Mucosa of descending colon (tissue), 3 donors: ENCODE results near the gene CAPN7. TPM values are rescaled to one million over a fixed set of nuclear protein-coding genes. Genes with fewer than 3 reads are reported as not detected.

Experiments used
- ATAC-seq: fragments of 200-7000 bp; cut with Tn5 transposase; one replicate; pipeline ENCODE4 v1.9.1; 2020; ENCODE audit warnings: mild to moderate bottlenecking, moderate library complexity
- DNase-seq, 3 donors: peaks; one replicate each; pipeline ENCODE4 v3.0.0-alpha.2; 2020
- H3K36me3 ChIP-seq: fragments of 200-600 bp; one replicate; pipeline ENCODE4 v1.8.0; 2021; ENCODE audit warnings: low read depth, mild to moderate bottlenecking
- H3K4me1 ChIP-seq: fragments of 200-600 bp; one replicate; pipeline ENCODE4 v1.8.0; 2021; ENCODE audit warnings: low read depth, mild to moderate bottlenecking
- H3K4me3 ChIP-seq: fragments of 200-600 bp; one replicate; pipeline ENCODE4 v1.8.0; 2021; ENCODE audit warnings: mild to moderate bottlenecking
- H3K9me3 ChIP-seq: fragments of 200-600 bp; one replicate; pipeline ENCODE4 v1.8.0; 2021; ENCODE audit warnings: mild to moderate bottlenecking
- intact Hi-C, 2 donors: fragments of 100-400 bp; cut with DNase I in 1 of 2; cut with micrococcal nuclease in 1 of 2; formaldehyde crosslinking; loops; one replicate each; pipeline versions ENCODE4 v1.11.0 to v1.11.1; 2022; cut with DNase I, micrococcal nuclease
- total RNA-seq, 3 donors: library from RNA; stranded (reverse); fragmentation: NEBNext Ultra II Directional in 2 of 3; extraction: Animal tissue kit (Norgen Biotek cat#: 25700) in 2 of 3; gene quantifications; one replicate each; pipeline versions ENCODE4 v1.2.1 to v1.2.4, GENCODE V29; 2021 to 2023
- TF ChIP-seq, protein P1 (sequence below): fragments of 200-600 bp; IDR thresholded peaks from one replicate; pipeline ENCODE4 v1.8.0; 2022; ENCODE audit warnings: antibody characterized with exemption, mild to moderate bottlenecking
- donor health status: DM: no; HTN: no; CAD: no; lungs with moderate emphysema.
- donor health status: DM: no; HTN: no; CAD: no.
- donor health status: DM: no; HTN: yes; CAD: no.

CAPN7 gene
- total RNA-seq, 3 donors from 2014 or later: 26.8 to 56.5 (median 44.9) TPM

DNA sequence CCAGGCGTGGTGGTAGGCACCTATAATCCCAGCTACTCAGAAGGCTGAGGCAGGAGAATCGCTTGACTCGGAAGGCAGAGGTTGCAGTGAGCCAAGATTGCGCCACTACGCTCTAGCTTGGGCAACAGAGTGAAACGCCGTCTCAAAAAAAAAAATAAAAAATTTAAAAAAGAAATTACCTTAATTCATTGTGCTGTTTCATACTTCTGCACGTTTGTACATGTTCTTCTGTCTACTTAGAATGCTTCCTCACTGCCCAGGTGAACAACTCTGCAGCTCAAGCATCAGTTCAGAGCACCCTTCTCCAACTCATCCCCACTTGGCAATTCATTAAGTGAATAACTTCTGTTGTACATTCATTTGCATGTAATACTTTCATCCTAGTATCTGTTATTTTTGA is 14.0 kb downstream of the CAPN7 start:
- TF ChIP-seq, protein P1, sequence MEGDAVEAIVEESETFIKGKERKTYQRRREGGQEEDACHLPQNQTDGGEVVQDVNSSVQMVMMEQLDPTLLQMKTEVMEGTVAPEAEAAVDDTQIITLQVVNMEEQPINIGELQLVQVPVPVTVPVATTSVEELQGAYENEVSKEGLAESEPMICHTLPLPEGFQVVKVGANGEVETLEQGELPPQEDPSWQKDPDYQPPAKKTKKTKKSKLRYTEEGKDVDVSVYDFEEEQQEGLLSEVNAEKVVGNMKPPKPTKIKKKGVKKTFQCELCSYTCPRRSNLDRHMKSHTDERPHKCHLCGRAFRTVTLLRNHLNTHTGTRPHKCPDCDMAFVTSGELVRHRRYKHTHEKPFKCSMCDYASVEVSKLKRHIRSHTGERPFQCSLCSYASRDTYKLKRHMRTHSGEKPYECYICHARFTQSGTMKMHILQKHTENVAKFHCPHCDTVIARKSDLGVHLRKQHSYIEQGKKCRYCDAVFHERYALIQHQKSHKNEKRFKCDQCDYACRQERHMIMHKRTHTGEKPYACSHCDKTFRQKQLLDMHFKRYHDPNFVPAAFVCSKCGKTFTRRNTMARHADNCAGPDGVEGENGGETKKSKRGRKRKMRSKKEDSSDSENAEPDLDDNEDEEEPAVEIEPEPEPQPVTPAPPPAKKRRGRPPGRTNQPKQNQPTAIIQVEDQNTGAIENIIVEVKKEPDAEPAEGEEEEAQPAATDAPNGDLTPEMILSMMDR: no peak
- intact Hi-C loops: no loop called here
- H3K36me3 ChIP-seq: peaks cover 4% of the 10 kb centered on the region
- no peak overlapping the region for H3K4me3 ChIP-seq
- DNase-seq (no peak), ATAC-seq (no peak)
- no peaks in the 10 kb centered on the region for H3K9me3 ChIP-seq
- no peaks in the 10 kb centered on the region for H3K4me1 ChIP-seq

DNA sequence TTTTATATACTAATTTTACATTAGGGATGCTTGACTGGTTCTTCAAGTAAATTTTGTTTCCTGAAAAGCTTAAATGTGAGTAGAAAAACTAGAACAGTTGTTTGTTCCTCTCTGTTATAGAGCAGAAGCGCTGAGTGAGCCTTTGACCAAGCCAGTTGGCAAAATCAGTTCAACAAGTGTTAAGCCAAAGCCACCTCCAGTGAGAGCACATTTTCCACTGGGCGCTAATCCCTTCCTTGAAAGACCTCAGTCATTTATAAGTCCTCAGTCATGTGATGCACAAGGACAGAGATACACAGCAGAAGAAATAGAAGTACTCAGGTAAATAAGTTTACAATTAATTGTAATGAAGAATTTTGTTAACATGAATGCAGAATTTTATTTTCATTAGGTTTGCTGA is 14.6 kb downstream of the CAPN7 start:
- DNase-seq: no peak
- TF ChIP-seq, protein P1: no peak
- intact Hi-C loops: no loop called here
- Histone ChIP-seq H3K9me3 (no peaks in the 10 kb centered on the region), H3K4me1 (no peaks in the 10 kb centered on the region), H3K4me3 (no peak overlapping the region), H3K36me3 (peaks cover 4% of the 10 kb centered on the region)
- ATAC-seq: no peak

DNA sequence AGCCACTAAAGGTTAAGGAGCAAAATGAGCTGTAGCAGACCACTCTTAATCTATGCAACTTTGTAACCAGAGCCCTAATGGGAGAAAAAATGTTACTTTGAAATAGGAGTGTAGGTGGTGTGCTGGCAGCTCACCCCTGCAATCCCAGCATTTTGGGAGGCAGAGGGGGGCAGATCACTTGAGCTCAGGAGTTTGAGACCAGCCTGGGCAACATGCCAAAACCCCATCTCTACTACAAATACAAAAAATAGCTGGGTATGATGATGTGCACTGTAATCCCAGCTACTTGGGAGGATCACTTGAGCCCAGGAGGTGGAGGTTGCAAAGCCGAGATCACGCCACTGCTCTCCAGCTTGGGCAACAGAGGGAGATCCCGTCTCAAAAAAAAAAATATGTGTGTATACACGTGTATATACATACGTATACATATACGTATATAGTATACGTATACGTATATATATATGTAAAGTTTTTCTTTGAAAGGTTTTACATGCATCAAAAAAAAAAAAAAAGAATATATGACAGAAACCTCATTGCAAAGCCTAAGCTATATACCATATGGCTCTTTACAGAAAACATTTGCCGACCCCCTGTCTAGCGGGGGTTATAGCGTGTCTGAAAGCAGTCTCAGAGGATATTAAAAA is 15.7 kb downstream of the CAPN7 start:
- ATAC-seq (no peak), DNase-seq (no peak)
- intact Hi-C loops: no loop called here
- Histone ChIP-seq H3K9me3 (no peaks in the 10 kb centered on the region), H3K4me1 (no peaks in the 10 kb centered on the region), H3K4me3 (no peak overlapping the region), H3K36me3 (peaks cover 4% of the 10 kb centered on the region)
- TF ChIP-seq, protein P1: no peak

DNA sequence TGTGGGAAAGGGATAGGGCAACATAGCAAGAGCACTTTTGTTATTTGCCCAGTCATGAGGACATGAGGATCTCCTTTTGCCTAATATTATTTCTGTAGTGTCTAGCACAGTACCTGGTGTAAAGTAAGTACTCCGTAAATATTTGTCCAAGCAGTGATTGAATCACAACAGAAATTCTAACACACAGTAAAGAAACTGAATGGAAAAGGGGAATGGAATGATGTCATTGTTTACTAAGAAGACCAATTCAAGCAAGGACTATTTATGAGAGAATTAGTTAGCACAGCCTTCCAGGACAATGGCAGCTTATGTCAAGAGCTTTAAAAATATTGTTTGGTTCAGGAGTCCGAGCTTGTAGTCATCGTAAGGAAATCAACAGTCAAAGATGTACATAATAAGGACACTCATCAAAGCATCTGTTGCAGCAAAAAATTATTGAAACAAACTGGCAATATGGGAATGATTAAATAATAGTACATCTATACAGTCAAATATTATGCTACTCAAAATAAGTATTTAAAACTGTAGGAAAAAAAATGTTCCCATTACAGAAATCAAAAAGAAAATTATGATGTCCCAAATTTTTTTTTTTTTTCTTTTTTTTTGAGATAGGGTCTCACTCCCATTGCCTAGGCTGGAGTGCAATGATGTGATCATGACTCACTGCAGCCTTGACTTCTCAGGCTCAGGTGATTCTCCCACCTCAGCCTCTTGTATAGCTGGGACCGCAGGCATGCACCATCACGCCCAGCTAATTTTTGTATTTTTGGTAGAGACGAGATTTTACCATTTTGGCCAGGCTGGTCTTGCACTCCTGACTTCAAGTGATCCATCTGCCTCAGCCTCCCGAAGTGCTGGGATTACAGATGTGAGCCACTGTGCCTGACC is 17.9 kb downstream of the CAPN7 start:
- intact Hi-C loops: no loop called here
- Histone ChIP-seq H3K36me3 (peaks cover 1% of the 10 kb centered on the region), H3K4me3 (no peak overlapping the region), H3K4me1 (no peaks in the 10 kb centered on the region), H3K9me3 (no peaks in the 10 kb centered on the region)
- no peak for ATAC-seq
- no peak for DNase-seq
- TF ChIP-seq, protein P1: no peak

DNA sequence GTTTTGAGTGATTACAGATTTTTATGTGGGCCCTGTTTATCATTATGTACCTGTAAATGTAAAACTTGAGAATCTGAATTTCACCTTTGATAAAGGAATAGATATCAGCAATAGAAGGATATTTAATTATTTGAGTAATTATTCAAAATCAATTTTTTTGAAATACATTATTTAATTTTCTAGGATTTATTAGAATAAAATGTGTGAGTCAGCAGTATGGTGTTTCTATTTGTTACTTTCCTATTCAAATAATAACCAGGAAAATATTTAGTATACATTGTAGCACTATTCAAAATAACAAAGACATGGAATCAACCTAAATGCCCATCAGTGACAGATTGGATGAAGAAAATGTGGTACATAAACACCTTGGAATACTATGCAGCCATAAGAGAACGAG is 22.1 kb downstream of the CAPN7 start:
- intact Hi-C loops: no loop called here
- H3K9me3 ChIP-seq: no peaks in the 10 kb centered on the region
- ATAC-seq: no peak
- H3K4me1 ChIP-seq: no peaks in the 10 kb centered on the region
- no peak overlapping the region for H3K4me3 ChIP-seq
- no peak for DNase-seq
- no peaks in the 10 kb centered on the region for H3K36me3 ChIP-seq
- TF ChIP-seq, protein P1: no peak
